GM18861 (cell line): Measurements from ENCODE around the gene NRSN2.

Source experiments
- ATAC-seq: cut with Tn5 transposase; IDR thresholded peaks from one replicate; pipeline ENCODE4 v1.9.1; 2021; ENCODE audit not compliant: unreplicated experiment

NRSN2 gene

DNA sequence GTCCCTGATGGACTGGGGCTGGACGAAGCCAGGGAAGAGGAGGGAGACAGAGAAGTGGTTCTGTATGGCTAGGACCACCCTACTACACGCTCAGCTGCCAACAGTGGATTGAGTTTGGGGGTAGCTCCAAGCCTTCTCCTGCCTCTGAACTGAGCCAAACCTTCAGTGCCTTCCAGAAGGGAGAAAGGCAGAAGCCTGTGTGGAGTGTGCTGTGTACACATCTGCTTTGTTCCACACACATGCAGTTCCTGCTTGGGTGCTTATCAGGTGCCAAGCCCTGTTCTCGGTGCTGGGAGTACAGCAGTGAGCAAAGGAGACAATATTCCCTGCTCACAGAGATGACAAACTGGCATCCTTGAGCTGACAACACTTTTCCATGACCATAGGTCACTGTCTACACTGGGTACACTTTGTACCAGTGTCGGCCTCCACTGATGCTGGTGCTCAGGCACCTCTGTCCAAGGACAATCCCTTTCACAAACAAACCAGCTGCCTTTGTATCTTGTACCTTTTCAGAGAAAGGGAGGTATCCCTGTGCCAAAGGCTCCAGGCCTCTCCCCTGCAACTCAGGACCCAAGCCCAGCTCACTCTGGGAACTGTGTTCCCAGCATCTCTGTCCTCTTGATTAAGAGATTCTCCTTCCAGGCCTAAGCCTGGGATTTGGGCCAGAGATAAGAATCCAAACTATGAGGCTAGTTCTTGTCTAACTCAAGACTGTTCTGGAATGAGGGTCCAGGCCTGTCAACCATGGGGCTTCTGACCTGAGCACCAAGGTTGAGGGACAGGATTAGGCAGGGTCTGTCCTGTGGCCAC, 49.9 kb downstream of the NRSN2 start:
- ATAC-seq: no peak

DNA sequence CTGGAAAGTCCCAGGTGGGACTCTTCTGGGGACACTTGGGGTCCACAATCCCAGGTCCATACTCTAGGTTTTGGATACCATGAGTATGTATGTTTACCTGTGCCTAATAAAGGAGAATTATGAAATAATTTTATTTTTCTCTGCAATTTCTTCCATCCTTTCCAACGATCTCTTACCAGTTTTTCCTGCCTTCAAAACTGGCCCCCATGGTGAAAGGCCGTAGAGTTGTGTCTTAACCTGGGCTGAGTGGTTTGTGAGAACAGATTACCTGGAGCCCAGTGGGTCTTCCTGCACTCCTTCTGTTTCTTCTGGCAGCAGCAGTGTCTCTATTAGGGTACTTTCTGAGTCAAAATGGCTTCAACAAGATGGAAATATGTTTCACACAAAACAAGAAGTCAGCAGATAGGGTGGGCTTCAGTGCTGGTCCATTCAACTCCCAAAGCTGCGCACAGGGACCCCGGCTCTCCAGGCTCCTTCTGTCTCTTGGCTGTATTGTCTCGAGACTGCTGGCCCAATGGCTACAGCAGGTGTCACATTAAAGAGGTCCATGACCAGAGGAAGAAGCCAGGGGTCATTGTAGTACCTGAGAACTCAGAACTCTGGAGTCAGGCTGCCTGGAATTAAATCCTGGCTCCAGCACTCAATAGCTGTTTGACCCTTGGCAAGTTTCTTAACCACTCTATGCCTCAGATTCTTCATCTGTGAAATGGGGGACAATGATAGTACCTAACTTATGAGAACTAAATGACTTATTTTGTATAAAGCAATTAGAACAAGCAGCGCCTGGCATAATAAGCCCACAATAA, 50.7 kb downstream of the NRSN2 start:
- ATAC-seq: no peak

DNA sequence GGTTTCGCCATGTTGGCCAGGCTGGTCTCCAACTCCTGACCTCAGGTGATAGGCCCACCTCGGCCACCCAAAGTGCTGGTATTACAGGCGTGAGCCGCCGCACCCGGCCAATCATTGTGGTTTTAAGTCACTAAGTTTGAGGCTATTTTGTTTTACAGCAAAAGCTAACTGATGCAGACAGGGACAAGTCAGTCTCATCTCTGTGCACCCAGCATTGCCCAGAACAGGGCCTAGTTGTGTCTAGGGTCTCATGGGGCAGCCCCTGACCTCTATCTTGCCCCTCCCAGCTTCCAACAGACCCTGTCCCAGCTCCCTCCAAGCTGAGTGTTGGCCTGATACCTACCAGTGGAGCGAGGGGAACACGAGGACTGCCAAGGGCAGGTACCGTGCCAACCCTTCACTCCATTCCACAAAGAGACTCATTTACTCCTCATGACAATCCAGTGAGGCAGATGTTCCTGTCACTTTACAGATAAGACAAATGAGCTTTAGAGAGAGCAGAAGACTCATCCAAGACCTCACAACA, 52.3 kb downstream of the NRSN2 start:
- no peak for ATAC-seq

DNA sequence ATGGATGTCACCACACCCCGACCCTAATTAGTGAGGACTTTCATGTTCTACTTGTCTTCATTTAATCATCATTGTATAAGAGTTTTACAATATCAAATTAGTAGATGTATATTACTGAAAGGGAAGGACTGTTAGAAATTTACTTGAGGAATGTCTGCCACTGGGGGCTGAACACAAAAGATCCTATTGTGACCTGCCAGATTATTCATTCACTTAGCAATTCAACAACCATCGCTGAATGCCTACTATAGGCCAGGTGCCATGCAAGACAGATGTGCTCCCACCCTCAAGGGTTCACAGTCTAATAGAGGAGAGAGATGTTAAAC, 53.2 kb downstream of the NRSN2 start:
- ATAC-seq: no peak

DNA sequence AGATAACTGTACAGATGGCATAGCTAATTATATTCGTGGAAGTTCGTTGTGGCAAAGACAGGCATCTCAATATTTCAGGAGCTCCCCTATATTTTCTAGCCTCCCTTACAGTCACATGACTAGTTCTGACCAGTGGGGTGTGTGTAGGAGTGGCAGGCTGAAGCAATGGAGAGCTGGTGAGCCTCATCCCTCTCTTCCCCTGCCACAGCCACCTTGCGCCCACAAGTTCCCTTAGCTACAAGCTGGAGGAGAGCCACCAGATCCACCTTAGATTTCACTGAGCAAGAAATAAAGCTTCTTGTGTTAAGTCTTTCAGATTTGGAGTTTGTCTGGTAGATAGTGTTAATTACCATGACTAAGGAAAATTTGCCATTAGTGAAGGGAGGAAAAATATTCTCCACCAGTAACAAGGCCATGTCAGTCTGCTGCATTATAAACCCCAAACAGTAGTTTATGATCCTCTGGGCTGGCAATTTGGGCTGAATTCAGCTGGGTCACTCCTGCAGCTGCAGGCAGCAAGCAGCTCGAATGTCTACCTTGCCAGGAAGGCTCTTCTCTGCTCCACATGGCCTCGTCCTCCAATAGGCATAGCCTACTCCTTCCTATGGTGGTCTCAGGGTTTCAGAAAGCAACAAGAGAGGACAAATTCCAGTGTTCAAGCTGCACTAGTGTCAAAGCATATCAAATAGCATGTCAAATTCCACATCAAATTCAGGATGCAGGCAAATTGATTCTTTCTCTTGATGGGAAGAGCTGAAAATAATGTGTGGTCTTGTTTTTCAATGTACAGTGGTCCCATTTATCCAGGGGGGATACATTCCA, 53.8 kb downstream of the NRSN2 start:
- no peak for ATAC-seq

DNA sequence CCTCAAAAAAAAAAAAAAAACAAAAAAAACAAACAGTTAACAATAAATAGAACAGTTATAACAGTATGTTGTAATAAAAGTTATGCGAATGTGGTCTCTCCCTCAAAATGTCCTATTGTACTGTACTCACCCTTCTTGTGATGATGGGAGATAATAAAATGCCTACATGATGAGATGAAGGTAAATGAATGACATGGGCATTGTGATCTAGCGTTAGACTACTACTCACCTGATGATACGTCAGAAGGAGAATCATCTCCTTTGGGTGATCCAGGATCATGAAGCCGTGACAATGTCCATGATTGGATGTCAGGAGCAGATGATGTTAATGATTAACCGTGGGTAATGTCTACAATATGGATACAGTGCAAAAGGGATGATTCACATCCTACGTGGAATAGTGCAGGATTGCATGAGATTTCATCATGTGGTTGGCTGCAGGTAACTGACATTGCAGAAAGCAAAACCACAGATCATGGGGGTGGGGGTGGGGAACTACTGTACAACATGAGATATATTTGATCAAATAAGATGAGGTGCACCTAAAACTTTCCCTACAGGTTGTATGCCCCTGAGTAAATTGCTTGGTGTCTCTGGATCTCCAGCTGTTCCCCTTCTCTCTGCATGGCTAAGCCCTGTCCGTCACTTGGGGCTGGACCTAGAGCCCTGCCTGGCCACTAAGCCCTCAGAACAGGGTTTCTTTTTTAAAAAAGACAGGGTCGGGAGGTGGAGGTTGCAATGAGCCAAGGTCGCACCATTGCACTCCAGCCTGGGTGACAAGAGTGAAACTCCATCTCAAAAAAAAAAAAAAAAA, 55.0 kb downstream of the NRSN2 start:
- ATAC-seq: no peak

DNA sequence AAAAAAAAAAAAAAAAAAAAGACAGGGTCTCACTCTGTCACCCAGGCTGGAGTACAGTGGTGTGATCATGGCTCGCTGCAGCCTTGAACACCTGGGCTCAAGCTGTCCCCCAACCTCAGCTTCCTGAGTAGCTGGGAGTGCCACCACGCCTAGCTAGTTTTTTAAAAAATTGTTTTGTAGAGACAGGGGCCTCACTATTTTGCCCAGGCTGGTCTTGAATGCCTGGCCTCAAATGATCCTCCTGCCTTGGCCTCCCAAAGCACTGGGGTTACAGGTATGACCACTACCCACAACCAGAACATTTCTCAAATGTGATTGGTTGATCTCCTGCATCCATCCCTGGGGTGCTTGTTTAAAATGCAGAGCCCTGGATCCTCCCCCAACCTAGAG, 55.6 kb downstream of the NRSN2 start:
- ATAC-seq: no peak

DNA sequence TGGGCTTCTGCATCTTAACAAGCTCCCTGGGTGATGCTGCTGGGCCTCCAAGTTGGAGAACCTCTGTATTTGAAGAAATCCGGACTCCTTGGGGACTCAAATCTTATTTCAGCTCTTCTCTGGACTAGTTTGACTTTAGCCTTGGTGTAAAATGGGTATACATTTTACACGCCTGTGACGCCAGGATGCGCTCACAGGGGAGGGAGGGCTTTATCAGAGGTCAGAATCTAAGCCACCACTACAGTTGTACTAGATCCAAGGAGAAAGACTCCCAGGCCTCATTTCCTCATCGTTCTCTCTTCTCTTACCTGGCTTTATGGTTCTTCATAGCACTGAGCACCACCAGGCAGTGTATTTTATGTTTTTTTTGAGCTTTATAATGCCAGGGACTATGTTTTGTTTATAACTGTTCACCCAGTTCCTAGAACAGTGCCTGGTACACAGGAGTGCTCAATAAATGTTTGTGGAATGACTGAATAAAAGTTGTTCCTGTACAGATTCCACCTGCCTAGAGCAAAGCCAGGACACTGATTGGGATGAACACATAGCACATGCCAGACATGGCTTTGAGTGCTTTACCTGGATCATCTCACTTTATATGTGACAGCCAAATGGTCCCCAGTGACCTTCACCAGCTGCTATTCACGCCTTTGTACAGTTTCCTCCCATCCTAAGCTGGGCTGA, 56.1 kb downstream of the NRSN2 start:
- no peak for ATAC-seq

DNA sequence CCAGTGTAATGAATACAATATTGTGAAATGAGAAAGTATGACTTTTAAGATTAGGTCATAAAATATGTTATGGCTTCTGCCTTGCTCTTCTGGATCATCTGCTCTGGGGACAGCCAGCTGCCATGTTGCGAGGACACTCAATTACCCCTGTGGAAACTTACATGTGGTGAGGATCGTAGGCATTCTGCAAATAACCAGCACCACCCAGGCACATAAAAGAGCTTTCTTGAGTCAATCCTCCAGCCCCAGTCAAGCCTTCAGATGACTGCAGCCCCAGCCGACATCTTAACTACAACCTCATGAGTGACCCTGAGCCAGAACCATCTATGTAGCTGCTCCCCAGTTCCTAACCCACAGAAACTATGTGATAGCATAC, 56.7 kb downstream of the NRSN2 start:
- no peak for ATAC-seq

DNA sequence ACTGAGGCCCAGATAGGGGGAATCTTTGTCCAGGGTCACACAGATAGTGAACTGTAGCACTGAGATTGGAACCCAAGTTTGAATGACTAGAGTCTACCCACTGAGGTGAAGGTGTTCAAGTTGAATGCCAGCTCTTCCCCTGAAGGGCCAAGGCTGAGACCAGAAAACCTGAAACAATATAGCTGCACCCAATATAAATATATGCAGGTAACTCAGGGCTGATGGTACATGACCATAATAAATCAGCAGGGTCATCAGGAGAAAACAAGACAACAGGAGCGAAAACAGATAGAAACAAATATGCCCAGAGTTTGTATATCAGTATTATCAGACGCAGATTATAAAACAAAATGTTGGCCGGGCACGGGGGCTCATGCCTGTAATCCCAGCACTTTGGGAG, 57.2 kb downstream of the NRSN2 start:
- ATAC-seq: no peak
